ENCODE data around the gene SRRT.
"Not testable (repeated sequence)": the region's sequence is repeated elsewhere in the genome, so short reads cannot be mapped to it uniquely, and the experiment has no call there.

The SRRT gene

DNA sequence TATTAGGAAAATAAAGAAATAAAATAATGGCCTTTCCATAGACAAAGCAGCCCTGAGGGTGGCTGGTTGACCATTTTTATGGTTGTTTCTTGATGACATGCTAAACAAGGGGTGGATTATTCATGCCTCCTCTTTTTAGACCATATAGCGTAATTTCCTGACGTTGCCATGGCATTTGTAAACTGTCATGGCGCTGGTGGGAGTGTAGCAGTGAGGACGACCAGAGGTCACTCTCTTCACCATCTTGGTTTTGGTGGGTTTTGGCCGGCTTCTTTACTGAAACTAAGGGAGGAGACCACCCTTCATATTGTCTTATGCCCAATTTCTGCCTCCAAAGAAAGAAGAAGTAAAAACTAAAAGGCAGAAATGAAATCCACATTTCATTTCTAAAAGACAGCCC lies 44.4 kb downstream of the SRRT start:
- not testable (repeated sequence) for DNase-seq (ENCODE audit: low read depth, low spot score); H3K27ac ChIP-seq

DNA sequence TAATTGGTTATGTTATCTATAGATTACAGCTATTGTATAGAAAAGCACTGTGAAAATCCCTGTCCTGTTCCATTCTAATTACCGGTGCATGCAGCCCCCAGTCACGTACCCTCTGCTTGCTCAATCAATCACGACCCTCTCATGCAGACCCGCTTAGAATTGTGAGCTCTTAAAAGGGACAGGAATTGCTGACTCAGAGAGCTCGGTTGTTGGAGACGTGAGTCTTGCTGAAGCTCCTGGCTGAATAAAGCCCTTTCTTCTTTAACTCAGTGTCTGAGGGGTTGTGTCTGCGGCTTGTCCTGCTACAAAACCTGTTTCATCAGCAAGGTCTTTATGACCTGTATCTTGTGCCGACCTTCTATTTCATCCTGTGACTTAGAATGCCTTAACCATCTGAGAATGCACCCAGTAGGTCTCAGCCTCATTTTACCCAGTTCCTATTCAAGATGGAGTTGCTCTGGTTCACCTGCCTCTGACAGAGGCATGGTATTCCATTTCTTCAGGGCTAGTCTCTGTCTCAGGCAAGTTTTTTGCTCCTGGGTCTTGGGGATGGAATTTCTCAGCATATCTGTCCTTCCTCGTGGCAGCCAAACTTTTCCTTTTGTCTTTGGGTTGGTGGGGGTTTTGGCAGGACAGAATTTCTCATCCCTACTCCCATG lies 45.0 kb downstream of the SRRT start:
- not testable (repeated sequence) for DNase-seq (ENCODE audit: low read depth, low spot score); H3K27ac ChIP-seq

- no peak for DNase-seq (ENCODE audit: low read depth, low spot score)
- H3K27ac ChIP-seq = no peak overlapping the region
Observed at GRCh38 chr7:100921039-100921438, 46.1 kb downstream of the SRRT start.

- not testable (repeated sequence) for H3K27ac ChIP-seq
Observed at GRCh38 chr7:100923616-100924015, 48.7 kb downstream of the SRRT start.

GRCh38 chr7:100929808-100930174 lies 54.9 kb downstream of the SRRT start:
- DNase-seq (ENCODE audit: low read depth, low spot score) = no peak
- H3K27ac ChIP-seq = peak overlapping the region; percentile 61

More at GRCh38 chr7:100923616-100924015, 48.7 kb downstream of the SRRT start:
- not testable (repeated sequence) for DNase-seq (ENCODE audit: low read depth, low spot score)

- no peak for DNase-seq (ENCODE audit: low read depth, low spot score)
- H3K27ac ChIP-seq = no peak overlapping the region
Observed at GRCh38 chr7:100933734-100934133, 58.8 kb downstream of the SRRT start.

GRCh38 chr7:100935381-100935780 lies 60.5 kb downstream of the SRRT start:
- H3K27ac ChIP-seq; DNase-seq (ENCODE audit: low read depth, low spot score): not testable (repeated sequence)

DNA sequence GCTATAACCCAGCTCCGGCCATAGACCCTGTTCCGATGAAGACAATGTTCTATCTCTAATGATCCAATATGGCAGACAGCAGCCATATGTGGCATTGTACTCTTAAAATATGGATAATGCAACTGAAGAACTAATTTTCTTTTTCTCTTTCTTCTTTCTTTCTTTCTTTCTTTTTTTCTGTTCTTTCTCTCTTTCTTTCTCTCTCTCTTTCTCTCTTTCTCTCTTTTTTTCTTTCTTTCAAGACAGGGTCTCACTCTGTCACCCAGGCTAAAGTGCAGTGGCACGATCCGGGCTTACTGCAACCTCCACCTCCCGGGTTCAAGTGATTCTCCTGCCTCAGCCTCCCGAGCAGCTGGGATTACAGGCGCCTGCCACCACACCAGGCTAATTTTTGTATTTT lies 61.3 kb downstream of the SRRT start:
- H3K27ac ChIP-seq; DNase-seq (ENCODE audit: low read depth, low spot score): not testable (repeated sequence)
